Raji (cell line): Measurements from ENCODE around the gene KRT2.

Source experiments
- POLR2A ChIP-seq: IDR thresholded peaks from 2 replicates; pipeline ENCODE4 v1.6.1; 2011; ENCODE audit warnings: low read depth, low read length, control low read depth; ENCODE audit not compliant: insufficient read depth

The KRT2 gene

DNA sequence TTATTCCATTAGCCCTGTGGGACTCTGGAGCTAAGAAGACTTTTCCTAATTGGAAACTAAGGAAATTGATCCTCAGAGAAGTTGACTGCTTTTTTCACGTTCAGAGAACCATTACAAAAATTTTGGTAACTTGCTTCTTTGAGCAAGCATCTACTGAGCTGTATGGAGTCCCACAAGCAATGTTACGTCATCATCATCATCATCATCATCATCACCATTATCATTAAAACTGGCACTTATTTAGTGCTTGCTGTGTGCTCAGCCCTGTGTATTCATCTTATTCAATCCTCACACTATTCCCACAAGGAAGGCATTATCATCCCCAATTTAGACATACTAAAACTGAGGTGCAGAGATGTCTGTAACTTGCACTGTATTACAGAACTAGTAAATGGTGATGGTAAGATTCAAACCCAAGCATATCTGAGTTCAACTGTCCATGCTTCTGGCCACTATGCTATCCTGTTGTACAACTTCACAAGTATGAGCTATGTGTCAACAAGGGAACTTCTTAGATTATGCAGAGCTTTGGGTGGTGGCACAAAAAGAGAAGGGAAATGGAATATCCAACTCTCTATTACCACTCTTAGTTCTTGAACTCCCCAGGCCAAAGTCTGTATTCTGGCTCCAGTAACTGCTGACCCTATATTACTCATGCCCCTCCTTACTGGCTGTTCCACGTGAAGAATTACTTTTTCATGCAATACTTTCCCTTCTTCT is 21.9 kb upstream of the KRT2 start:
- TF ChIP-seq POLR2A = no peak

DNA sequence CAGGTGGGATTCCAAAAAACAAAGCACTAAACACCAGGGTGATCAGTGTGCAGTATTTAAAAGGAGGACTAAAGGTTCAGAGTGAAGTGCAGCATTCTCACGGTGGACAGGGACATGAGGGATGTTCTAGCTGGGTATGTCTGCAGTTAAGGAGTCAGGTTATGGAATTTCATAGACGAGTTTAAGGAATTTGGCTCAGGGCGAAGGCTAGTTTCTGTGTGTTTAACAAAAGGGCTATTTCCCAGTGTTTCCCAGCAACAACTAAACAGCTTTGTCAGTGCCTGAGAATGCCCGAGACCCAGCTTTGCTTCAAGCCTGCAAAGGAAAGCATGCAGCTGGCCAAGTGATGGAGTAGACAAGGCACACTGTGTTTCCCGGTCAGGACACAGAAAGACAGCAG is 21.2 kb upstream of the KRT2 start:
- TF ChIP-seq POLR2A = no peak

DNA sequence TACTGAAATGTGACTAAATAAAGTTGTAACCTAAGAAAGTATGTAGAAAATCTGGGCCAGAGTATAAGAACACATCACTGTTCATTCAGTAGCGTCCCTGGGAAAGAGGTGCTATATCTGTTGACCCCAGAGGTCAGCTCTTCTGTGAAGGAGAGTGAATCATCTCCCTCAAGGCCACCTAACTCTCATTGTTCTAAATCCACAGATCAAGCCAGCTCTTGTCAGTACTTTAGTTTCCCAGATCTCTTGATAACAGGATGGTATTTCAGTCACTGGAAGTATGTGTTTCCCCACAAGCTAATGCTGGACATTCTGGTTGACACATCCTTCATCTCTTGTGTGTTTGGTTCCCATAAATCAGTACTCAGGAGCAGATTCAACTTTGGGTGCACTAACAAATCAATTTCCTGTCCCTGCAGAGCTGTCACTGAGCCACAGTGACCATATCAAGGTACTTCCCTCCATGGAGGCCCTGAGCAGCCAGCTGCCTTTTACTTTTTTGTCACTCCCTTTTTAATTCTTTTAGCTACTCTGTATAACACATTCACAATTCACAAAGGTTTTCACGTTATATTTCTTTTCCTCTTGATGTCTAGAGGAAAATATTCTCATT is 20.4 kb upstream of the KRT2 start:
- TF ChIP-seq POLR2A = no peak

DNA sequence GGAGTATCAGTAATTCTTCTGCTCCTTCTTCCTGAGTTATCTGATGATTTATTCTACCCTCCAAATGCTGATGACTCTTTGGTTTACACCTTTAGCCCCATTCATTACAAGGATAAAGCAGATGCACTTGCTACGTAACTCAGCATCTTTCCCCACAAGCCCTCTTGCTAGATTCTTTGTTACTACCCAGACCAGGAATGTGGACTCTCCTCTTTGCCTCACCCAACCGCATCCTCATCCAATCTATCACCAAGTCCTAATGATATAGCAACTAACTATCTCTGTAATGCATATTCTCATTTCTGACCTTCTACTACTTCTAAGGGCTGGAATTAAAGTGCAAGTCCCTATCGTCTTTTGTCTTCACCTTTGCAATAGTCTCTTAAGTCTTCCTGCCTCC is 18.9 kb upstream of the KRT2 start:
- no peak for TF ChIP-seq POLR2A

DNA sequence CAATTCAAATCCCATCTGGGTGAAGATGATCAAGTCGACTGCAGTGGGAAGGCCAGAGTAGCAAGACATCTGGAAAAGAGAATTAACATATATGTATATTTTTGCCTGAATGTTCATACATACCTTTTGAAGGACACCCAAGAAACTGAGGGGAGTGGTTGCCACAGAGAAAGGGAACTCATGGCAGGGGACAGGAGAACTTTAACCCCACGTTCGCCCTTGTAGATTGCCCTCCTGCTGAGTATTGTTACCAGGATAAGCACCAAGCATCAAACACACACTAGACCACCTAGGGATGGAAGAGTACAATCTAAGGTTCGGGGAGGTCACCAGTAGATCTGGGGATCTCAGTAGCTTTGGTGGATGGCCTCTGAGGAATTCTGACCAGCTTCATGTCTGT is 18.5 kb upstream of the KRT2 start:
- no peak for TF ChIP-seq POLR2A

DNA sequence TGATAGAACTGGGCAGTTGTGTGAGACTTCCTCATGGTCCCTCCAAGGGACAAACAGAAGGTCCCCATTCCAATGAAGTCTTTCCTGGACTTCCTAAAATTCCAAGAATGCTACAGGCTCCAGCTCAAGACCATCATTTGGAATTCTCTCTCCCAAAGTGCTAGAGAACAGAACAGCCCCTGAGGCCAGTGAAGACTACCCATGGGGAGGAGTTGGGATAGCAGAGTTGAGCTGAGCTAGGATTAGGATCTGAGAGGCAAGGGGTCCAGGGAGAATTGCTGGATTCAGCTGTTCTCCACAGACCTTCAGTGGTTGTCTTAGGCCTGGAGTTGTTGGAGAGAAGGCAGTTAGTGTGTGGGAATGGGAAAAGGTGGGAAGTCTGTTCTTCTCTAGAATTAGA is 17.4 kb upstream of the KRT2 start:
- no peak for TF ChIP-seq POLR2A

DNA sequence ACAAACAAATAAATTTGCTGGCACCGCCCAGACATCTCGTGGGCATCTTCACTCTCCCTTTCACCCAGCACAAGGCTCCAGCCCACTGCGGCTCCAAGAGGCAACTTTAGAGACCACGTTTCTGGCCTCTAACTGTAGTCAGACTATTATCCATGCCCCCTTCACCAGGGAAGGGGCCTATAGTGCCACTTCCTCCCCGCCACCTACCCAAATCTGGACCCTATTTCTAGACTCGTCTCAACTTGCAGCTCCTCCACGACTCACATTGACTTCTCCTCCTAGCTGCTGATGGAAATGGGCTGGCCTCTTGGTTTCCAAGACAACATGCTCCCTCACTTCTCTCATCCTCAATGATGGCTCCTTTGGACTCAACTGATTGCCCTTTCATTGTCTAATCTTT is 15.9 kb upstream of the KRT2 start:
- no peak for TF ChIP-seq POLR2A

DNA sequence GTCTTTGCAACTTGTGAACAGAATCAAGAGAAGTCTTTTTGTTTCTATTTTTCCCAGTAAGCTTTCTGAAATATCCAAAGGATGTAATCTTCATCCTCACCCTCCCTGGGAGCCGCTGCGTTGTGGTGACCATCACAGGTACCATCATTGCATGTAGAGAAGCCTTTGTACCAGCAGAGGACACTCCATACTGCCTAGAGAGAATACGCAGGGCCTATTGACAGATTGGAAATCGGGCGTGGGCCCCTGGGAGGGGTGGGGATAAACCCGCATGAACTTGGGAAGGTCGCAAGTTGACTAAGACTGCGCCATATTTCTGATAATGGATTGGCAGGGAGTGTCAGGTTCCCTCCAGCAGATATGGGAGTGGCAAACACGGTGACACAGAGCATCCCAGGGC is 15.5 kb upstream of the KRT2 start:
- TF ChIP-seq POLR2A = no peak

DNA sequence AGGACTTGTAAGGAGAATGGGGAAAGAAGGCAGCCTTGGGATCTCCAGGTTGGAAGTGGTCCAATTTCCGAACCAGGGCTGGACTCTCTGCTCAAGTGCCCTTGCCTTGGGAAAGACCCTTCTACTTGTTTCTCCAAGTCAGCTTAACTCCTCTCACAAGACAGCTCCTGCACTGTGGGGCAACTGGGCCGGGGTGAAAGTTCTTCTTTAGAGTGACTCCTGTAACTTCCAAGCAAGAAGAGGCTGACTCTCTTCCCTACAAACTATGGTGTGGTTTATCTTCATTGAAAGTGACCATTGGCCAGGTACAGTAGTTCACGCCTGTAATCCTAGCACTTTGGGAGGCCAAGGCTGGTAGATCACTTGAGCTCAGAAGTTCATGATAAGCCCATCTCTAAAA is 14.5 kb upstream of the KRT2 start:
- no peak for TF ChIP-seq POLR2A

DNA sequence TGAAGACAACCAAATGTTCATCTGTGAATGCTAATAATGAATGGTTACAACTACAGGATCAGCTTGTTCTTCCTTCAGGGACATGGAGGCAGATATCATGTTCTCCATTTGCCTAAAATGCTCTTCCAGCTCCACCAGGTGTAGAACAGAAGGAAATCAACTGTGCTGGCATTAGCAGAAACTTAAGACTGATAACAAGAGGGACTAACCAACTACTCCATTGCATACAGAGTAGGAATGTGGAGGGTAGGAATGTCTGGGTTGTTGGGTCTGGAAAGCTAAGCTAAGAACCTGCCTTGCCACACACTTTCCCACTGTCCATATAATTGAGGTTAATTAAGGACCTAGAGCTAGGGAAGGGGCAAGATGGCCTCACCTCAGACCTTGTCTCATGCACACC is 11.4 kb upstream of the KRT2 start:
- TF ChIP-seq POLR2A = no peak

DNA sequence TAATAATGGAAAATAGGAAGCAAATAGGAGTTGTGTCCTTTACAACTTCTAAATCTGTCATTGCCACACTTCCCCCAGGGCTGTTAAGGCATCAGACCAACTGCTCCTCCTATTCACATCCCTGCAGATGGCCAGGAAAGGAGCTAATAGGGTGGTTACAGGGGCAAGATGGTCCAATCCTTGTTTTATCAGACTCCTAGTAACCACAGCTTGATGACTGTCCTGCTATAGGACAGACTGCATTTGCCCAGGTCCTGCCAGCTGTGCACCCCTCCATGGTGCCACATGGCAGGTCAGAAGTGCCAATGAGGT is 10.9 kb upstream of the KRT2 start:
- no peak for TF ChIP-seq POLR2A

DNA sequence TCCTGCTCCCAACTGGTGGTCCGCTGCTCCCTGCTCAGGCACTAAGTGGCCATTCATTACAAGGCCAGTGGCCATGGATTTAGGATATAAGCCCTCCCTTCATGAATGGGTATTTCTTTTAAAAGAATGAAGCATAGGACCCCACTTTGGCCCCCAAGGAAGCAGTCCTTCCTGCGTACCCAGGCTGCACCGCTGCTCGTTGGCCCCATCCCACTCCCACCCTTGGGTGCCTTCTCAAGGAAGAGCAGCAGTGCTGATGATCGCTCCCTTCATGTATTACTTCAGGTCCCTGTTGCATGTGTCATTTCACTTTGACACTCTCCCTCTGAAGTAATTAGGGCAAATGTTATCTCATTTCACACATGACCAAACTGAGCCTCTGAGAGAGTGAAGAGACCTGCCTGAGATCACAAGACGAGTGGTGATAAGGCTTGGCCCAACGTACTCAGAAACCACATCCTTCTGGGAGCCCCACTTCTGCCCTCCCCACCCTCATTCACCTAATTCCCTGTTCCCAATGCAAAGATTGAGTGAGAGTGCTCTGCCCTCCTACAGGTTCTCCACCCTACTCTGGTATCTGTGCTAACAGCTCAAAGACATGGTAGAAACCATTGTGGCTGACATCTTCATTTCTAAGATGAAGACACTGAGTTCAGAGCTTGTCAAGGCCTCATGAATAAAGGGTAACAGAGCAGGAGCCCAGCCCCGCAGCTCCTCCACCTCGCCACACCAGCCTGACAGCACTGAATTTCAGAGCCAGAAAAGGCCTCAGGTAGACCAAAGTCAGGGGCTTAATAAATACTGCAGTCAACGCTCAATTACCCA is 10.3 kb upstream of the KRT2 start:
- TF ChIP-seq POLR2A = no peak

DNA sequence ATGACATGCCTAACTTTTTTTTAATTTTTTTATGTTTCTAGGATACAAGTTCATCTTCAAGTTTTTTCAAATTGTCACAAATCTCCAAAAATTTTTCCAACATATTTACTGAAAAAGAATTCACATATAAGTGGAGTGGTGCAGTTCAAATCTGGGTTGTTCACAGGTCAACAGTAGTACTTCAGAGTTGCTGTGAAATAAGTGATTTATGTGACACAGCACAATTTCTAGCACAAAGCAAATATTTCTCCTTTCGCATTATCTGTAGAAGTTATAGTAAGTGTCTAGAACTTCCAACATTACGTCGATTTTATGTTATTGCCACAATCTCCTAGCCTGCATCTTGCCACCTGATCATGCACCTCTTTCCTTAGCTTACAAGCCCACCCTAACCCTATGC is 9.7 kb upstream of the KRT2 start:
- TF ChIP-seq POLR2A = no peak

DNA sequence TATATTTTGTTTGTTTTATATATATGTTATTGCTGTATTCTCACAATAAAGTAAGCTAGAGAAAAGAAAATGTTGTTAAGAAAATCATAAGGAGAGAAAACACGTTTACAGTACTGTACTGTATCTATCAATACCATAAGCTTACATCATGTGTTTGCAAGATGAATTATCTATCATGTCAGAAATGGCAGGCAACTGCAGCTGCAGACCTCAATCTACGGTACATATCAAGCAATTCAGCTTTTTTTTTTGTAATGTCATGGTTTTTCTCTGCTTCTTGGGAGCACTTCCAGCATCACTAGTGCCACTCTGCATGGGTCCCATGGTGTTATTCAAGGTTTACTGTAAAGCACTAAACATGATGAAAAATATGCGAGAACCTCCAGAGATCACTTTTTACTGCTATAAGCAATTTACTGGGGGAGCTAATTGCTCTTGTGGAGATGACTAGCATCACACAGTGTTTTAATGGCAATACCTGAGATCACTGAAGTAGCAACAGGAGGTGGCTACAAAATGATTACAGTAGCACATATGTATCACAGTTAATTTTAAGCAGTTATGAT is 9.0 kb upstream of the KRT2 start:
- no peak for TF ChIP-seq POLR2A

DNA sequence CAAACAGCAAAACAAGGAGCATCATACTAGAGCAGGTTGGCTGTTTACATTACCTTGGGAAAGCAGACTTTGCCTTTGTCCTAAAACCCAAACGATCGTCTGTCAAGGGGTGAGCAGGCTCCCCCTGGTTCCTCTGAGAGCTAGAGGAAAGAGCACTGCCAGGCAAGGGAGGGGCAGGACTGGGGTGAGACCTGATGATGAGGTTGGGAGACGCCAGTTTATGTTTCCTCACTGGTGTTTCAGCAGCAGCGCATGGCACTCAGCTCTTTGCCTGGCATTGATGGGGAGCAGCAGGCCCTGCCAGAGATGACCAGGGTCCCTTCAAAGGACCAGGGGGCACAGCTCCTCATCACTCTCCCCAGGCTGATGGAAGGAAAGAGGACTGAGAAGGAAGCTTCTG is 7.9 kb upstream of the KRT2 start:
- no peak for TF ChIP-seq POLR2A

DNA sequence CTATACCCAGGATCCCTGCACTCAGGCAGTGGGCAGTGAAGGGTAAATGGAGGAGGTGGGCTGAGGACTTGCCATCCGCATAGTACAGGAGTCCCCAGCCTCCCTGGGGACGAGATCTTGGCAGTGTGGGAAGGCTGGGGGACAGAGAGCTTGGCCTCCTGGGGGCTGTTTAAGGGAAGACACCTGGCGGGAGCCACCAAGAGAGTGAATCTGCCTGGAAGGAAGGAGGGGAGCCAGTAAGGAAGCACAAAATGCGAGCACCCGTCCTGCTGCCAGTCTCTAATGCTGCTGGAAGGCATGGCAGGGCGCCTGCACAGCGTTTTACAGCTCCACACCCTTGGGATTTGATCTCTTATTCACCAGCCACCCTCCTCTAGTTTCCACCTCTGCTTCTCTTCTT is 7.4 kb upstream of the KRT2 start:
- TF ChIP-seq POLR2A = no peak

DNA sequence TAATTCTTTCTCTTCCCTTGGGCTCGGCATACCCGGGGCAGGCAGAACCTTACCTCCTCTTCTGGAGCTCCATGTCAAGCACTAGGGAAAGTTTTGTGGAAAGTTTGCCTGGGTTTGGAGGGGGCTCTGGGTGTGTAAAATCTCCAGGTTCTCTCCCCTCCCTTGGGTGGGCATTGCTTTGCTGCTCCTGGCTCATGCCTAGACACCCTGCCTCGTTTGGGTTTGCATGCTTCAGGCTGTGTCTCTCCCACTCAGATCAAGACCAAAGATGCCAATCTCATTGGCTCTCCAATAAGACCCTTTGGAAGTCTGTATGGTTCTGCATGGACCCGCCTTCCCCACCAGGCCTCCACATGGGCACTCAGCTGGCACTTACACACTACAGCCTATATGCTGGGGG is 6.2 kb upstream of the KRT2 start:
- TF ChIP-seq POLR2A = no peak
